Gastrocnemius medialis (tissue), 4 donors: ENCODE measurements around the gene LPA.

Source experiments
- CTCF ChIP-seq, 5 experiments: fragments of 450-650 bp in 3 of 5; fragments of 200-600 bp in 2 of 5; sonication (generic) in 2 of 5; IDR thresholded peaks in 4 of 5; conservative IDR thresholded peaks in 1 of 5; 1 replicate in 4 of 5; 2 replicates in 1 of 5; pipeline ENCODE4 v1.5.1; 2016 to 2019; ENCODE audit warnings: antibody characterized with exemption in 5 of 5, mild to moderate bottlenecking in 3 of 5, moderate library complexity in 3 of 5
- POLR2A ChIP-seq, 2 donors: fragments of 450-650 bp; IDR thresholded peaks; one replicate each; pipeline ENCODE4 v1.6.1; 2017; ENCODE audit warnings: antibody characterized with exemption in 2 of 2, mild to moderate bottlenecking in 2 of 2, moderate library complexity in 2 of 2

GRCh38 chr6:160661216-160661615 is 2.9 kb downstream of the LPA start:
- TF ChIP-seq CTCF (IDR thresholded peaks at IDR 0.05 in 4 of 5, conservative IDR thresholded peaks at IDR 0.05 in 1 of 5): no peak
- TF ChIP-seq POLR2A (IDR thresholded peaks at IDR 0.05): no peak
